Lung (tissue), 12 donors: ENCODE data around the gene SPINDOC. TPM values are rescaled to one million over a fixed set of nuclear protein-coding genes. Genes with fewer than 3 reads are reported as not detected.

Experiments used
- ATAC-seq: fragments of 200-7000 bp; cut with Tn5 transposase; one replicate; pipeline ENCODE4 v1.9.1; 2020; ENCODE audit warnings: moderate number of reproducible peaks; ENCODE audit not compliant: insufficient read depth, low FRiP score
- DNase-seq, 3 donors: peaks; one replicate each; pipeline ENCODE4 v3.0.0-alpha.2; 2013 to 2017
- H3K27ac ChIP-seq, 2 donors: one replicate each; pipeline ENCODE4 v1.5.1; 2013; ENCODE audit warnings: mild to moderate bottlenecking in 2 of 2, moderate library complexity in 2 of 2, control low read depth in 1 of 2, inconsistent platforms in 1 of 2, low read depth in 1 of 2, low read length in 1 of 2
- H3K27me3 ChIP-seq, 3 donors: one replicate each; pipeline ENCODE4 v1.5.1; 2013; ENCODE audit warnings: low read length in 2 of 3; ENCODE audit not compliant: control insufficient read depth in 3 of 3, insufficient read depth in 3 of 3
- H3K36me3 ChIP-seq, 4 donors: one replicate each; pipeline ENCODE4 v1.5.1; 2013; ENCODE audit warnings: low read length in 4 of 4, mild to moderate bottlenecking in 1 of 4, moderate library complexity in 1 of 4; ENCODE audit not compliant: control insufficient read depth in 4 of 4, insufficient read depth in 4 of 4
- H3K4me1 ChIP-seq, 5 donors: one replicate each; pipeline ENCODE4 v1.5.1; 2013; ENCODE audit warnings: low read length in 5 of 5, mild to moderate bottlenecking in 2 of 5, moderate library complexity in 1 of 5; ENCODE audit not compliant: control insufficient read depth in 5 of 5, insufficient read depth in 5 of 5
- H3K4me3 ChIP-seq: one replicate; pipeline ENCODE4 v1.5.1; 2013; ENCODE audit warnings: mild to moderate bottlenecking, control low read depth, moderate library complexity
- H3K9ac ChIP-seq, 2 donors: one replicate each; pipeline ENCODE4 v1.5.1; 2013; ENCODE audit warnings: low read length in 2 of 2, control low read depth in 1 of 2; ENCODE audit not compliant: insufficient read depth in 1 of 2
- H3K9me3 ChIP-seq, 4 donors: one replicate each; pipeline ENCODE4 v1.5.1; 2013; ENCODE audit warnings: low read length in 3 of 4, mild to moderate bottlenecking in 1 of 4, moderate library complexity in 1 of 4; ENCODE audit not compliant: control insufficient read depth in 4 of 4, insufficient read depth in 3 of 4
- CTCF ChIP-seq: IDR thresholded peaks from 2 replicates; pipeline ENCODE4 v1.5.1; 2012; ENCODE audit warnings: mild to moderate bottlenecking; ENCODE audit errors: control extremely low read depth, extremely low read depth
- WGBS, 2 donors: extraction: QIAGEN DNeasy Blood & Tissue Kit; methylation state at CpG; one replicate each; pipeline ENCODE4 v1.1.7; 2013; 5-methylcytosine and 5-hydroxymethylcytosine counted together
- polyA plus RNA-seq, 2 donors: library from polyadenylated mRNA; stranded (reverse); fragments of 200-250 nt; gene quantifications; one replicate each; pipeline ENCODE4 v1.2.1, GENCODE V29; 2013
- total RNA-seq, 2 donors: library from RNA; depleted of rRNA in 1 of 2; stranded (reverse); fragments of >200 nt in 1 of 2; gene quantifications; one replicate each; pipeline ENCODE4 v1.2.1, GENCODE V29; 2014 to 2021
- donor health status: control.
- donor health status: control.
- donor health status: Bipolar disorder and iron deficiency.
- donor health status: healthy.
- donor health status: DM: yes; HTN: yes; CAD: no.

Gene SPINDOC
- total and polyA plus RNA-seq, 4 donors = 9.9 to 23.9 (median 14.2) TPM

GRCh38 chr11:63871962-63872799 is 58.9 kb downstream of the SPINDOC start:
- Histone ChIP-seq H3K9ac (no peak overlapping the region), H3K27me3 (no peaks in the 10 kb centered on the region), H3K36me3 (peaks cover 0 to 3% (median 1%) of the 10 kb centered on the region in 4 donors), H3K9me3 (no peaks in the 10 kb centered on the region), H3K27ac (peak overlapping the region; percentile 72 to 79), H3K4me1 (peaks cover 6 to 42% (median 21%) of the 10 kb centered on the region in 5 donors), H3K4me3 (no peak overlapping the region)
- DNase-seq (peak; percentile 83 to 92 (median 84)), ATAC-seq (peak; percentile 98)
- peak; percentile 54 for TF ChIP-seq CTCF
- 14 to 19% methylated on average over 11 of the region's 11 CpGs for WGBS, 2 donors

GRCh38 chr11:63872800-63873197 is 59.5 kb downstream of the SPINDOC start:
- Histone ChIP-seq H3K4me1 (peaks cover 6 to 44% (median 20%) of the 10 kb centered on the region in 5 donors), H3K27ac (peak overlapping the region; percentile 72 to 79), H3K27me3 (no peaks in the 10 kb centered on the region), H3K9ac (peak overlapping the region in 1 of 2 donors; percentile 42), H3K4me3 (no peak overlapping the region), H3K36me3 (peaks cover 0 to 3% (median 1%) of the 10 kb centered on the region in 4 donors), H3K9me3 (no peaks in the 10 kb centered on the region)
- ATAC-seq (no peak), DNase-seq (no peak)
- no peak for TF ChIP-seq CTCF
- 70 to 85% methylated on average over 5 of the region's 5 CpGs for WGBS, 2 donors

- H3K4me3 ChIP-seq = no peak overlapping the region
- H3K4me1 ChIP-seq = peaks cover 6 to 46% (median 20%) of the 10 kb centered on the region in 5 donors
- TF ChIP-seq CTCF = no peak
- H3K36me3 ChIP-seq = peaks cover 0 to 3% (median under 1%) of the 10 kb centered on the region in 4 donors
- peak overlapping the region in 1 of 2 donors; percentile 42 for H3K9ac ChIP-seq
- 53 to 57% methylated on average over 5 of the region's 5 CpGs for WGBS, 2 donors
- no peak for DNase-seq
- H3K27ac ChIP-seq = peak overlapping the region in 1 of 2 donors; percentile 61
- H3K9me3 ChIP-seq = no peaks in the 10 kb centered on the region
- no peaks in the 10 kb centered on the region for H3K27me3 ChIP-seq
- ATAC-seq = no peak
Measured at GRCh38 chr11:63873311-63873710, 60.1 kb downstream of the SPINDOC start.
